Activated CD4-positive, alpha-beta T cell treated with anti-CD3 and anti-CD28 coated beads, Interleukin-2, amount 50 U/mL, for 48 hours (primary cell): ENCODE results near the gene CLDN34.

Source experiments
- DNase-seq, 2 experiments: peaks; one replicate each; pipeline ENCODE4 v3.0.0-alpha.2; 2020

The CLDN34 gene

DNA sequence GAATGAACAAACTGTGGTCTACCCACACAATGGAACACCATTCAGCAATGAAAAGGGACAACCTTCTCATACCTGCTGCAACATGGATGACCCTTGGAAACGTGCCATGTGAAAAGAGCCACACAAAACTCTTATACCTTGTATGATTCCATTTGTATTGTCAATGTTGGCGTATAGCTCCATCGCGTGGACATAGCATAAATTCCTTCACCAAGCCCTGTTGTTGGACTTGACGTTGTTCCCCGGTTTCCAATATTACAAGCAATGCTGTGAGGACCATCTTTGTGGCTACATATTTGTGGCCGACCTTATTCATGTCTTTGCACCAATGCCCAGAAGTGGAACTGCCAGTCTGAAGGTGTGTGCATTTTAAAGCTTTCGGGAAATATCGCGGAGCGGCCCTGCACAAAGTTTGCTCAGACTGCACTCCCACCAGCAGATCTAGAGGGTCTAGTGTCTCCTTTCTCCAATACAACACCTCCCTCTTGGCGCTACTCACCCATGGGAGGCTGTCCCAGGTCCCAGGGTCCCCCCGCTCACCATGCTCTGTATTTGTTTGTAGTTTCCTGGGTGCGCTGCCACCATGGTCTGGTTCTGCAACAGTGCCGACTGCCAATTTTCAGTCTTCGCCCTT lies at the start of gene CLDN34:
TSS of gene CLDN34 (plus strand) at position 584 of the 634 bp plus-strand sequence. CDS start at position 584, 0 bp downstream.
- no peak for DNase-seq

DNA sequence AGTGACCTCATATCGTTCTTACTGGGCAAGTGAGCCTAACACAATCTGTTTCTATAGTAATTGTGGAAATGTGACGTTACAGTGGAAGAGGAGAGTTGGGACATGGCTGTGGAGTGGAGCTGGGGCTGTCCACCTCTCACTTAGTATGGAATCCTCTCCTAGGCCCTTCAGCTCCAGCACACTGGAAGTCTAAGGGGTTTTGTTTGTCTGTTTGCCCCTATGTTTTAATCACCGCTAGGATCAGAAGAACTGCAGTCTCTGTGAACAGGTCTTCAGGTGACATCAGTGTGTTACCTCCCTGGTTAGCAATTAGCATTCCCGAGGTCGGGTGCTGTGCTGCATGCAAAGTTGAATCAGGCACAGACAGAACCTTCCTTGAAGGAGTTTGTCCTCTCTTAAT lies 49.3 kb upstream of the CLDN34 start:
- no peak for DNase-seq

DNA sequence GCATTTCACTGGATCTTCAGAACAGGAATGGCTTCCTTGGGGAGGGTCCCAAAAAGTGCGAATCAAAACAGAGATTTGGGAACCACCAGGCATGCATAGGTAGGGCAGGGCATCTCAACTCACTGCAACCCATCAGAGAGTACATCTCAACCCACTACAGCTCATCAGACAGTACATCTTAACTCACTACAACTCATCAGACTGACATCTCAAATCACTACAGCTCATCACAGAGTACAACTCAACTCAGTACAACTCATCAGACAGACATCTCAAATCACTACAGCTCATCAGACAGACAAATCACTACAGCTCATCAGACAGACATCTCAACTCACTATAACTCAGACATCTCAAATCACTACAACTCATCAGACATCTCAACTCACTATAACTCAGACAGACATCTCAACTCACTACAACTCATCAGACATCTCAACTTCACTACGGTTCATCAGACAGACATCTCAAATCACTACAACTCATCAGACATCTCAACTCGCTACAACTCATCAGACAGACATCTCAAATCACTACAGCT lies 47.5 kb upstream of the CLDN34 start:
- no peak for DNase-seq

DNA sequence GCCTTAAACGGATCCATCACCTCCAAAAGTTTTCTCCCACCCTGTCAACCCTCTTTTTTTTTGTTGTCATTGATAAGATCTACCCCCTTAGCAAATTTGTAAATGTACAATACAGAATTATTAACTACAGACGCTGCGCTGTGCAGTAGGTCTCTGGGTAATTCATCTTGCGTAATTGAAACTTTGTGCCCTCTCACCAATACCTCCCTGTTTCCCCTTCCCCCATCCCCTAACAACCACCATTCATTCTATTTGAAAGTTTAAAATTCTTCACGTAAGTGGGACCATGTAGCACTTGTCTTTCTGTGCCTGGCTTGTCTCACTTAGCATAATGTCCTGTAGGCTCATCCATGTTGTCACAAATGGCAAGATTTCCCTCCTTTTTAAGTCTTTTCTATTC lies 45.8 kb upstream of the CLDN34 start:
- no peak for DNase-seq

DNA sequence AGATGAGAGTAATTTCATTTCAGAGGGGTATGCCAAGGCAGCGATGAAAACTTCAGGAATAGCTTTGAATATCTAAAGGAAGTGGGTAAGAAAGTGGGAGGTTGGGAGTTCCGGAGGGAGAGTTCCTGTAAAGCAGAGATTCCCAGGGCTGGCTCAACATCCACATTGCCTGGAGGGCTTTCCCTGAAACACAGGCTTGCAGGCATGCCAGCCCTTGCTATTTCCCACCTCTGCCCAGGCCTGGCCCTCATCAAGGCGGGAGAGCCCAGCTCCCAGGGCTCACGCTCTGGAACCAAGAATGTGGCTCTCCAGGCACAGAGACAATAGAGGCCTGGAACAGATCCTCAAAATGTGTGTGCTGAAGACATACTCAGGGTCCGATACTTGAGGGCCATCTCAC lies 43.8 kb upstream of the CLDN34 start:
- DNase-seq = no peak

DNA sequence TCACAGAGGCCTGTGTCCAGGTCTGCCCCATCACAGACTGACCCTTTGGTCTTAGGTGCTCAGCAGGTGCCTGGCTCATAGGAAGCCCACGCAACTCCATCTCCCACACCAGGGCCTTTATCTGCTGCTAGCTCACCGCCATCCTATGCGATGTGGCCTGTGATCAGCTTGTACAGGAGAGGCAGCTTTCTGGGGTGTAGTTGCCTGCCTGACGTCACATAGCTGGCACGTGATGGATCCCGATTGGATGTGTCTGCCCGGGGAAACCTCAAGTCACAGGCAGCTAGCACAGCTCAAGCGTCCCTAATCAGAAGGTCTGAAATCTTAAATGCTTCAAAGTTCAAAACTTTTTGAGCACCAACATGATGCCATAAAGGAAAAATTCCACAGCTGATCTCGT lies 41.2 kb upstream of the CLDN34 start:
- no peak for DNase-seq

DNA sequence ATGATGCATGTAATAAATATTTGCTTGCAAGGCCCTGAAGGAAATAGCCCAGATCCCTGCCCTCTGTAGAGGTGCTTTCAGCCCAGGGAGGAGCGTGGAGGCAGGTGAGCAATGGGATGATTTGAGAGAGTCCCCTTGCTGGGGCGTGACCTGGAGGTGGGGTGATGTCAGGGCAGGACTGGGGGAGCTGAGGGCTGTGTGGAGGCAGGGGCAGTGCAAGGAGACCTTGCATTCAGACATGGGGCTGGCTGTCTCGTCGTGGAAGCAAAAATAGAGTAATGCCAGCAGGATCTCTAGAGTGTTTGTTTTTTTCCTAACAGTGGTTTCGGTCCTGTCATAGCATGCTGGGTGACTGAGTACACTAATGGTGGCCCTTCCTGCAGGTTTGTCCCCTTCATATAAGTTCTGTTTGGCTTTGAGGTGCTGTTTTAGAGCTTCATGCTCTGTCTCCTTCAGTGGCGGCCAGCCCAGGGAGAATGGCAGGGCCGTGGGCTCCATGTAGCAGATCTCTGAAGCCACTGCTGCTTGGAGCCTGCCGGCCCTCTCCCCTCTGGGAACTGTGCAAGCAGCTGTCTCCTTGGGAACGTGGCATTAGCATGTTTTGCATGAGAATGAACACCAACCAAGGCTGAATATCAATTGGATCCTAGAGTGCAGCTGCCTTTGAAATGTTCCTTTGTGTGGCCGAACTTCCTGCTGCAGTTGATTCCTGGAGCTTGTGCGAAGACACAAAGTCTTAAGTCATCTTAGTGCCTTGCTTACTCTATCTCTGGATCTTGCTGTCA lies 39.3 kb upstream of the CLDN34 start:
- no peak for DNase-seq

- no peak for DNase-seq
These were observed 31.7 kb upstream of the CLDN34 start for GRCh38 chrX:9935436-9935835.

- no peak for DNase-seq
These were observed 29.4 kb upstream of the CLDN34 start for GRCh38 chrX:9937761-9938160.

DNA sequence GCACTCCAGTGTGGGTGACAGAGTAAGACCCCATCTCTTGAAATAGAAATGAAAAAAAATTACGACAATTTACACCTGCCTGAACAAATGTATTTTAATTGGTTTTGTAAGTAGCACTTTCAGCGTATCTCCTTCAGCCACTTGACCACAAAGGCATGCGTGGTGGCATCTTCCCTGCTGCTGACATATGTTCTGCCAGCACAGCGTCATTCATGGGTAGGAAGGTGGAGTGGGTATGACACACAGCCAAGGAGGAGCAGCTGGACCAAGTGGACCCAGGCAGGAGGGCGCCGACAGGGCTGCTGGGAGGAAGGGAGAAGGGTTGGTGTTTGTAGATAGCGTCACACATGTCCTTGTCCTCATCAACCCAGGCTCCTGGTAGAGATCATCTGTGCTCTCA lies 28.6 kb upstream of the CLDN34 start:
- DNase-seq = no peak

DNA sequence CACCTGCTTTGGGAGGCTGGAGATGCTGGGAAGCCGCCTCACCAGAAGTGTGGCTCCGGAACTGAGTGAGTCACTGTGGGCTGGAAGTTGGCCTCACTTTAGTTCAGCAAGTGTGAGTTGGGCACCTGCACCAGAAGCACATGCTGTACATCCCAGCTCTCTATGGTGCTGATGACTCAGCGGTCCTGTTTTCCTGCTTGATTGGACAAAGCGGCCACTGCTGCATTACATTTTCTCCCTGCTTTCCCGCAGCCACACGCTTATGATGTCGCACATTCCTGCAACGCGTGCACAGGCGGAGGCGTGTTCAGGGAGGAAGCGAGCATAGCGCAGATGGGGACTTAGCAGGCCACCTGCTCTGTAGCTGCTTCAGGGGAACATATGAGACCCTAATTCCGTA lies 26.7 kb upstream of the CLDN34 start:
- no peak for DNase-seq

GRCh38 chrX:9942086-9942485 lies 25.1 kb upstream of the CLDN34 start:
- peak; percentile 71 to 76 for DNase-seq

- no peak for DNase-seq
These were observed 23.7 kb upstream of the CLDN34 start for GRCh38 chrX:9943420-9943819.

DNA sequence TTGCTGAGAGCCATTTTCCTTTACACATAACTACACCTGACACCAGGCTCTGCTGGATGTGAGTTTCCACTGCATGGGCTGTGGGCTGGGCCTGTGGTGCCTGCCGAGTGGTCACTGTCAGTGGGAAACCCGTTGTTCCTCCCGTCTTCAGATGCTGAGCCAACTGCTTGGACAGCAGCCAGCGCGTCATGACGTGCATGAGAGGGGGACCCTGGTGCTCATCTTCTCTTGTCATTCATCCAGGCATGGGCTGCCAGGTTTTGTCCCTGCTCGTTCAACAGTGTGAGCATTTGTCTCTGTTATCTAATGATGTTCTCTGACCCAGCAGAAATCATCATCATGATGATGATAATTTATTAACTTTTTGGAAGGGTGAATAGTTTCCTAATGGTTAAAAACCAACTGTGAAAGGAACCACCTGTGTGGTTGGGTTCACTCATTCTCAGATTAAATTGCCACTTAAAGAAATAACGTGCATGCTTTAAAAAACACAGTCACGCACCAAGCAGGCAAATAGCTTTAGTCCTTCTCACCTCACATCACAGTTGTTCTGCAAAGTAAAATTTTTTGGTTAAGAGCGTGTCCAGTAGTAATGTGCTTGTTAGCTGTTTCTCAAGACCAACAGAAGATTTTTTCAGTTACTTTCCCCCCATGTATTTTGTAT lies 19.9 kb upstream of the CLDN34 start:
- no peak for DNase-seq

DNA sequence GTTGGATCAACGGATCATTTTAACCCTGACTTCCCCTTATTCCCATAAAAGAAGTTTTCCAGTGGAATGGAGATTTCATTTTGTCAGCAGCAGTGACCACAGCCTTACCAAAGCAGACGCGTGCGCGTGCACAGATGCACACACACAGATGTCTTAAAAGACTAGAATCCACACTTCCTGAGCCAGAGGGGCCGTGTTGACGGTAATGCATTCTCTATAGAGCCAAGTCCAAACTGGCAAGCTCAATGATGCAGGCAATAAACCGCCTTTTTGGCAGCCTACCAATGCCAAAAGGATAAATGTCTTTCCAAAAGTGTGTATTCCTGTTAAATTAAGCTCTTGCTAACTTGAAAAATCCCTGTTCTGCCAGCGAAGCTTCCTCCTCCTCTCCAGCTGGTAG lies 18.8 kb upstream of the CLDN34 start:
- DNase-seq = no peak

DNA sequence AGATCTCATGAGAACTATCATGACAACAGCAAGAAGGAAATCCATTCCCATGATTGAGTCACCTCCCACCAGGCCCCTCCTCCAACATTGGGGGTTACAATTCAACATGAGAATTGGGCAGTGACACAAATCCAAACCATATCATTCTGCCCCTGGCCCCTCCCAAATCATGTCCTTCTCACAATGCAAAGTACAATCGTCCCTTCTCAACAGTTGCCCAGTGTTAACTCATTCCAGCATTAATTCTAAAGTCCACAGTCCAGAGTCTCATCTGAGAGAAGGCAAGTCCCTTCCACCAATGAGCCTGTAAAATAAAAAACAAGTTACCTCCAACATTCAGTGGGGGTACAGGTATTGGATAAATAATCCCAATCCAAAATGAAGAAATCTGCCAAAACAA lies 14.9 kb upstream of the CLDN34 start:
- no peak for DNase-seq

- DNase-seq = no peak
These were observed 13.8 kb upstream of the CLDN34 start for GRCh38 chrX:9953396-9953795.

DNA sequence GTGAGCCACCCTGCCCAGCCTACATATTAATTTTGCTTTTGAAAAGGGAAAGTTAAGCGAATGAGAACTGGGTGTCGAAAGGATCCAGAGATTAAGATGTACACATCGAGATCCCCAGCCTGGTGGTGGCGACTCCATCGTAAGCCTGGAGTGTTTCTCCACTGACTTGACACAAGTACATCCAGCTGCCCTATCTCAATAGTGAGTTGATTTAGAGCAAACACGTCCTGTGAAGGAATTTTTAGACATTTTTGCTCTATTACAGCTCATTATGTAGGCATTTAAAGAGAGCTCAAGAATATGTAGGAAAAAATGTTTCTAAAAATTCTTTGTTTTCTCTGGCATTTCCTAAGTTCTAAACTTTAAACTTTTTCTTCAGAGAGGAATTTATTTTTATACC lies 11.7 kb upstream of the CLDN34 start:
- no peak for DNase-seq

GRCh38 chrX:9957743-9958142 lies 9.4 kb upstream of the CLDN34 start:
- no peak for DNase-seq

DNA sequence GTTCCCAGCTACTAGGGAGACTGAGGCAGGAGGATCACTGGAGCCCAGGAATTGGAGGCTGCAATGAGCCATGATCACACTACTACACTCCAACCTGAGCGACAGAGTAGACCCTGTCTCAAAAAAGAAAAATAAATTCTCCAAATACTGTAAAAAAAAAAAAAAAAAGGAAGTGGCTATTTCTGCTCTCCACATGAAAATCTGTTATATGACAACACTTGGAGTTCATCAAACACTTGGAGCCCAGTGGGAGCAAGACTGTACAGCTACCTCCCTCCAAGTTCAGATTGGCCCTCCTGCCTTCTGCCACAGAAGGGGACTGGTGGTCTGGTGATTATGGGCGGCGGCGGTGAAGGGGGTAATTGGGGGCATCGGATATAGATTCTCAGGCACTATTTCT lies 9.0 kb upstream of the CLDN34 start:
- no peak for DNase-seq

GRCh38 chrX:9961750-9962149 lies 5.4 kb upstream of the CLDN34 start:
- no peak for DNase-seq

DNA sequence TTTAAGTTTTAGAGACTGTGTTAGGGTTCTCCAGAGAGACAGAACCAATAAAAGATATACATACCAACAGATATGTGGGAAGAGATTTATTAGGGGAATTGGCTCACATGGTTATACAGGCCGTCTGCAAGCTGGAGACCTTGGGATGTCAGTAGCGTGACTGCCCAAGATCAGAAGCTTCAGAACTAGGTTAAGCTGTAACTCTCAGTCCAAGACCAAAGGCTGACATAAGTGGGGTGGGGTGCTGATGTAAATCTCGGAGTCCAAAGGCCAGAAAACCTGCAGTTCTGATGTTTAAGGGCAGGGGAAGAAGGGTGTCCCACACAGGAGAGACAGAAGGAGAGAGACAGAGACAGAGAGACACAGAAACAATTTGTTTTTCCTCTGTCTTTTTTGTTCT lies 10.5 kb downstream of the CLDN34 start:
- no peak for DNase-seq

DNA sequence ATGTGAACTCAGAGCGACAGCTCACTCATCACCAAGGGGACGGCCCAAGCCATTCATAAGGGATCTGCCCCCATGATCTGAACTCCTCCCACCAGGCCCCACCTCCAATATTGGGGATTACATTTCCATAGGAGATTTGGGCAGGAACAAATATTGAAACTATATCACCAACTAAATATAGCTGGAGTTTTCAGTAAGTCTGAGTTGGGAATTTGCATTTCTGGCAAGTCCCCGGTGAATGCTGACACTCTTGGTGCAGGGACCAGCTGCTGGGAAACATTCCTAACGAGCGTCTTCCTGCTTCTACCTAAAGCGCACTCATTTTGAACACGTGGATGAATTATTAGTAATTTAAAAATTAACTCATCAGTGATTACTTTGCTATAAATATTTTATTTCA lies 13.2 kb downstream of the CLDN34 start:
- DNase-seq = no peak

DNA sequence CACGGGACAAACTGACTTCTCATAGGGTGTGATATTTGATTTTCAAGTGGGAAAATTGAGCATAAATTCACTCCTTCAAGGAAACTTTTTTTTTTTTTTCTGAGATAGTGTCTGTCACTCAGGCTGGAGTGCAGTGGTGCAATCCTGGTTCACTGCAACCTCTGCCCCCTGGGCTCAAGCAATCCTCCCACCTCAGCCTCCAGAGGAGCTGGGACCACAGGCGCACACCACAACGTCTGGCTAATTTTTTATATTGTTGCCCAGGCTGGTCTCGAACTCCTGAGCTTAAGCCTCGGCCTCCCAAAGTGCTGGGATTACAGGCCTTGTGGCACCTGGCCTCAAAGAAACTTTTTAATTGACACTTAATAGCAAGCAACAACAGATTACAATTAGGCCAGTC lies 13.8 kb downstream of the CLDN34 start:
- no peak for DNase-seq
